Epithelial cell of proximal tubule (primary cell): ENCODE results near the gene SLC48A1. TPM values are rescaled to one million over a fixed set of nuclear protein-coding genes. Genes with fewer than 3 reads are reported as not detected.

Source experiments
- DNase-seq: peaks from one replicate; pipeline ENCODE4 v3.0.0-alpha.2; 2011; ENCODE audit warnings: low read depth
- H3K4me3 ChIP-seq: 2 replicates; pipeline ENCODE4 v1.5.1; 2011; ENCODE audit warnings: low read depth, mild to moderate bottlenecking, low read length
- CTCF ChIP-seq: conservative IDR thresholded peaks from 2 replicates; pipeline ENCODE4 v1.5.1; 2012; ENCODE audit warnings: low read depth, mild to moderate bottlenecking, low read length
- total RNA-seq: library from RNA; depleted of rRNA; stranded (reverse); fragments of >200 nt; gene quantifications from 2 replicates; pipeline ENCODE4 v1.2.3, GENCODE V29; 2015

The SLC48A1 gene
- total RNA-seq, 1 donor from 2014 or later, result 51.8 TPM

- no peak for TF ChIP-seq CTCF
- no peak overlapping the region for H3K4me3 ChIP-seq
- DNase-seq, result no peak
These were observed 13.7 kb downstream of the SLC48A1 start for GRCh38 chr12:47786662-47787280.

GRCh38 chr12:47787596-47788319 is 14.7 kb downstream of the SLC48A1 start:
- no peak for DNase-seq
- no peak for TF ChIP-seq CTCF

GRCh38 chr12:47789141-47789540 is 16.1 kb downstream of the SLC48A1 start:
- no peak for TF ChIP-seq CTCF
- H3K4me3 ChIP-seq, result no peak overlapping the region
- no peak for DNase-seq

More at GRCh38 chr12:47787596-47788319, 14.7 kb downstream of the SLC48A1 start:
- no peak overlapping the region for H3K4me3 ChIP-seq

- no peak for TF ChIP-seq CTCF
- DNase-seq, result no peak
- H3K4me3 ChIP-seq, result no peak overlapping the region
These were observed 16.9 kb downstream of the SLC48A1 start for GRCh38 chr12:47789712-47790489.

GRCh38 chr12:47790676-47791350 is 17.8 kb downstream of the SLC48A1 start:
- no peak for DNase-seq
- TF ChIP-seq CTCF, result no peak
- H3K4me3 ChIP-seq, result no peak overlapping the region

- no peak overlapping the region for H3K4me3 ChIP-seq
- TF ChIP-seq CTCF, result no peak
- no peak for DNase-seq
These were observed 18.3 kb downstream of the SLC48A1 start for GRCh38 chr12:47791351-47791746.
